GM21825 (cell line): ENCODE results near the gene COL24A1.
A peak's percentile ranks its signal among the peaks of the same experiment; 100 is the strongest.
"Not testable (repeated sequence)": the region's sequence is repeated elsewhere in the genome, so short reads cannot be mapped to it uniquely, and the experiment has no call there.

Experiments
- ATAC-seq: cut with Tn5 transposase; IDR thresholded peaks from one replicate; pipeline ENCODE4 v1.9.1; 2021; ENCODE audit warnings: mild to moderate bottlenecking, moderate library complexity; ENCODE audit not compliant: unreplicated experiment

The COL24A1 gene

GRCh38 chr1:85911742-85912141 is 244.8 kb downstream of the COL24A1 start:
- ATAC-seq = no peak

GRCh38 chr1:85900921-85901320 is 255.7 kb downstream of the COL24A1 start:
- ATAC-seq = no peak

- no peak for ATAC-seq
Observed at GRCh38 chr1:85898861-85899260, 257.7 kb downstream of the COL24A1 start.

GRCh38 chr1:85894651-85895050 is 261.9 kb downstream of the COL24A1 start:
- peak; percentile 52 for ATAC-seq

GRCh38 chr1:85892366-85892765 is 264.2 kb downstream of the COL24A1 start:
- ATAC-seq = no peak

- no peak for ATAC-seq
Observed at GRCh38 chr1:85889870-85890269, 266.7 kb downstream of the COL24A1 start.

- ATAC-seq = no peak
Observed at GRCh38 chr1:85888921-85889320, 267.7 kb downstream of the COL24A1 start.

GRCh38 chr1:85884372-85885035 is 272.1 kb downstream of the COL24A1 start:
- ATAC-seq = no peak

GRCh38 chr1:85867189-85867588 is 289.4 kb downstream of the COL24A1 start:
- ATAC-seq = no peak

- no peak for ATAC-seq
Observed at GRCh38 chr1:85865213-85865612, 291.4 kb downstream of the COL24A1 start.

- ATAC-seq = no peak
Observed at GRCh38 chr1:85864727-85865126, 291.8 kb downstream of the COL24A1 start.

GRCh38 chr1:85863639-85864038 is 292.9 kb downstream of the COL24A1 start:
- ATAC-seq = not testable (repeated sequence)

GRCh38 chr1:85862456-85862855 is 294.1 kb downstream of the COL24A1 start:
- ATAC-seq = no peak

- no peak for ATAC-seq
Observed at GRCh38 chr1:85857991-85858390, 298.6 kb downstream of the COL24A1 start.

- ATAC-seq = no peak
Observed at GRCh38 chr1:85850238-85850637, 306.3 kb downstream of the COL24A1 start.

GRCh38 chr1:85849660-85850059 is 306.9 kb downstream of the COL24A1 start:
- ATAC-seq = no peak

GRCh38 chr1:85847356-85847755 is 309.2 kb downstream of the COL24A1 start:
- no peak for ATAC-seq

- ATAC-seq = no peak
Observed at GRCh38 chr1:85846706-85847105, 309.9 kb downstream of the COL24A1 start.

- no peak for ATAC-seq
Observed at GRCh38 chr1:85839459-85839858, 317.1 kb downstream of the COL24A1 start.

- peak; percentile 89 for ATAC-seq
Observed at GRCh38 chr1:85838238-85838637, 318.3 kb downstream of the COL24A1 start.

- no peak for ATAC-seq
Observed at GRCh38 chr1:85836736-85837135, 319.8 kb downstream of the COL24A1 start.

- ATAC-seq = not testable (repeated sequence)
Observed at GRCh38 chr1:85833165-85833564, 323.4 kb downstream of the COL24A1 start.

GRCh38 chr1:85830837-85831236 is 325.7 kb downstream of the COL24A1 start:
- ATAC-seq = no peak
